C4-2B (cell line): ENCODE results near the gene CFAP251.

Experiments used
- ZFX ChIP-seq: fragments of 450-650 bp; IDR thresholded peaks from 2 replicates; pipeline ENCODE4 v1.6.1; 2017
- TF ChIP-seq, protein P1 (sequence below): fragments of 450-650 bp; conservative IDR thresholded peaks from 2 replicates; pipeline ENCODE4 v1.5.1; 2017; ENCODE audit warnings: mild to moderate bottlenecking

DNA sequence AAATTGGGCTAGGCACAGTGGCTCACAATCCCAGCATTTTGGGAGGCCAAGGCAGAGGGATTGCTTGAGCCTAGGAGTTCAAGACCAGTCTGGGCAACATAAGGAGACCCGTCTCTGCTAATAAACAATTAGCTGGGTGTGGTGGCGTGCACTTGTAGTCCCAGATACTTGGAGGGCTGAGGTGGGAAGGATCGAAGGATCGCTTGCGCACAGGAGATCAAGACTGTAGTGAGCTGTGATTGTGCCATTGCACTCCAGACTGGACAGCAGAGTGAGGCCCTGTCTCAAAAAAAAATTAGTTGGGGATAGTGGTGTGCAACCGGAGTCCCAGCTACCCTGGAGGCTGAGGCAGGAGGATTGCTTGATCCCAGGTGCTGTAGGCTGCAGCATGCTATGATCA lies 64.6 kb downstream of the CFAP251 start:
- TF ChIP-seq, protein P1, sequence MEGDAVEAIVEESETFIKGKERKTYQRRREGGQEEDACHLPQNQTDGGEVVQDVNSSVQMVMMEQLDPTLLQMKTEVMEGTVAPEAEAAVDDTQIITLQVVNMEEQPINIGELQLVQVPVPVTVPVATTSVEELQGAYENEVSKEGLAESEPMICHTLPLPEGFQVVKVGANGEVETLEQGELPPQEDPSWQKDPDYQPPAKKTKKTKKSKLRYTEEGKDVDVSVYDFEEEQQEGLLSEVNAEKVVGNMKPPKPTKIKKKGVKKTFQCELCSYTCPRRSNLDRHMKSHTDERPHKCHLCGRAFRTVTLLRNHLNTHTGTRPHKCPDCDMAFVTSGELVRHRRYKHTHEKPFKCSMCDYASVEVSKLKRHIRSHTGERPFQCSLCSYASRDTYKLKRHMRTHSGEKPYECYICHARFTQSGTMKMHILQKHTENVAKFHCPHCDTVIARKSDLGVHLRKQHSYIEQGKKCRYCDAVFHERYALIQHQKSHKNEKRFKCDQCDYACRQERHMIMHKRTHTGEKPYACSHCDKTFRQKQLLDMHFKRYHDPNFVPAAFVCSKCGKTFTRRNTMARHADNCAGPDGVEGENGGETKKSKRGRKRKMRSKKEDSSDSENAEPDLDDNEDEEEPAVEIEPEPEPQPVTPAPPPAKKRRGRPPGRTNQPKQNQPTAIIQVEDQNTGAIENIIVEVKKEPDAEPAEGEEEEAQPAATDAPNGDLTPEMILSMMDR, result no peak
- no peak for TF ChIP-seq ZFX
